SK-N-SH (cell line): ENCODE results near the gene PLCL2. TPM values are rescaled to one million over a fixed set of nuclear protein-coding genes. Genes with fewer than 3 reads are reported as not detected.

Experiments
- CTCF ChIA-PET: fragments of 300-600, 350-600 bp; formaldehyde crosslinking; extraction: SDS; loops from one replicate; lab custom pipeline; 2021; lab: Yijun Ruan, JAX
- POLR2A ChIA-PET: fragments of 350-600 bp; sonication (Branson Sonifier 250); formaldehyde crosslinking; extraction: SDS; loops from one replicate; lab custom pipeline; 2020; ENCODE audit warnings: antibody characterized with exemption, inconsistent platforms; lab: Yijun Ruan, JAX
- DNase-seq: peaks from one replicate; pipeline ENCODE4 v3.0.0; 2012
- H2AFZ ChIP-seq: fragments of 200-600 bp; sonication (generic); 2 replicates; pipeline ENCODE4 v1.8.1; 2016; ENCODE audit warnings: antibody characterized with exemption, mild to moderate bottlenecking, low read depth
- H3F3A ChIP-seq: fragments of 200-600 bp; sonication (generic); replicated peaks from 2 replicates; pipeline ENCODE3; 2016; ENCODE audit warnings: antibody characterized with exemption, mild to moderate bottlenecking; ENCODE audit not compliant: insufficient read depth
- H3K27ac ChIP-seq, 2 experiments: fragments of 200-500 bp in 1 of 2; fragments of 200-600 bp in 1 of 2; sonication (Bioruptor generic) in 1 of 2; sonication (generic), shearing (Covaris generic) in 1 of 2; 2 replicates each; pipeline versions ENCODE4 v1.5.1 to v1.6.1; 2014 to 2016; ENCODE audit warnings: low read depth in 2 of 2, inconsistent platforms in 1 of 2, low read length in 1 of 2, mild to moderate bottlenecking in 1 of 2, mixed read lengths in 1 of 2
- H3K27me3 ChIP-seq: fragments of 200-600 bp; sonication (generic), shearing (Covaris generic); 2 replicates; pipeline ENCODE4 v1.6.1; 2016; ENCODE audit warnings: mixed run types; ENCODE audit not compliant: insufficient read depth
- H3K36me3 ChIP-seq, 2 experiments: fragments of 200-500 bp in 1 of 2; fragments of 200-600 bp in 1 of 2; sonication (Bioruptor generic) in 1 of 2; sonication (generic) in 1 of 2; replicated peaks in 1 of 2; 2 replicates each; pipeline versions ENCODE3 to v1.5.1; 2014 to 2016; ENCODE audit warnings: low read length in 1 of 2, mild to moderate bottlenecking in 1 of 2; ENCODE audit not compliant: insufficient read depth in 2 of 2, control insufficient read depth in 1 of 2
- H3K4me1 ChIP-seq, 2 experiments: fragments of 200-500 bp in 1 of 2; fragments of 200-600 bp in 1 of 2; sonication (Bioruptor generic) in 1 of 2; sonication (generic), shearing (Covaris generic) in 1 of 2; 2 replicates each; pipeline versions ENCODE4 v1.5.1 to v1.6.1; 2014 to 2016; ENCODE audit warnings: low read depth in 1 of 2, low read length in 1 of 2, mixed run types in 1 of 2; ENCODE audit not compliant: insufficient read depth in 2 of 2, control insufficient read depth in 1 of 2
- H3K4me2 ChIP-seq: fragments of 200-600 bp; sonication (generic), shearing (Covaris generic); 2 replicates; pipeline ENCODE4 v1.6.1; 2017; ENCODE audit warnings: mixed run types
- H3K4me3 ChIP-seq, 2 experiments: fragments of 200-500 bp in 1 of 2; fragments of 200-600 bp in 1 of 2; sonication (Bioruptor generic) in 1 of 2; sonication (generic), shearing (Covaris generic) in 1 of 2; 2 replicates each; pipeline versions ENCODE4 v1.5.1 to v1.8.1; 2014 to 2016; ENCODE audit warnings: low read depth in 2 of 2, inconsistent platforms in 1 of 2, low read length in 1 of 2, mild to moderate bottlenecking in 1 of 2, mixed read lengths in 1 of 2, moderate library complexity in 1 of 2
- H3K79me2 ChIP-seq: fragments of 200-600 bp; sonication (generic); 2 replicates; pipeline ENCODE4 v1.8.1; 2017; ENCODE audit warnings: mild to moderate bottlenecking; ENCODE audit not compliant: insufficient read depth
- H3K9ac ChIP-seq: fragments of 200-600 bp; sonication (generic); 2 replicates; pipeline ENCODE4 v1.6.1; 2017; ENCODE audit warnings: mixed run types
- H3K9me2 ChIP-seq: fragments of 200-600 bp; sonication (generic); 2 replicates; pipeline ENCODE4 v1.6.1; 2017; ENCODE audit warnings: mixed run types
- H3K9me3 ChIP-seq: fragments of 200-600 bp; sonication (generic); 2 replicates; pipeline ENCODE4 v1.6.1; 2017; ENCODE audit warnings: mixed run types, mild to moderate bottlenecking, moderate library complexity
- H4K20me1 ChIP-seq: fragments of 200-600 bp; sonication (generic); 2 replicates; pipeline ENCODE4 v1.6.1; 2017; ENCODE audit warnings: mild to moderate bottlenecking, mixed run types; ENCODE audit not compliant: insufficient read depth
- CTCF ChIP-seq: fragments of 200-600 bp; sonication (generic); IDR thresholded peaks from 2 replicates; pipeline ENCODE4 v1.6.1; 2017; ENCODE audit warnings: antibody characterized with exemption, mild to moderate bottlenecking, moderate library complexity
- ELF1 ChIP-seq: IDR thresholded peaks from 2 replicates; pipeline ENCODE4 v1.4.0; 2012
- FOXM1 ChIP-seq: IDR thresholded peaks from 2 replicates; pipeline ENCODE4 v1.4.0; 2012; ENCODE audit warnings: low read depth, mild to moderate bottlenecking
- GABPA ChIP-seq: IDR thresholded peaks from 2 replicates; pipeline ENCODE4 v1.4.0; 2012; ENCODE audit warnings: low read depth, mild to moderate bottlenecking
- GATA2 ChIP-seq: sonication (generic); formaldehyde crosslinking; IDR thresholded peaks from 2 replicates; pipeline ENCODE4 v1.5.0; 2020; ENCODE audit warnings: mild to moderate bottlenecking, missing genetic modification reagents
- IRF3 ChIP-seq: fragments of 150-350 bp; IDR thresholded peaks from 2 replicates; pipeline ENCODE4 v1.6.1; 2016; ENCODE audit warnings: mild to moderate bottlenecking, low read depth, low read length
- MAX ChIP-seq: IDR thresholded peaks from 2 replicates; pipeline ENCODE4 v1.4.0; 2012; ENCODE audit warnings: low read depth
- MXI1 ChIP-seq: IDR thresholded peaks from 2 replicates; pipeline ENCODE4 v1.6.1; 2012; ENCODE audit warnings: mild to moderate bottlenecking, low read depth, low read length, improper control_type of control experiment
- NFIC ChIP-seq: IDR thresholded peaks from 2 replicates; pipeline ENCODE4 v1.4.0; 2012; ENCODE audit warnings: borderline replicate concordance
- NRF1 ChIP-seq: IDR thresholded peaks from 2 replicates; pipeline ENCODE4 v1.6.1; 2012; ENCODE audit warnings: low read depth, mild to moderate bottlenecking, low read length
- PBX3 ChIP-seq: IDR thresholded peaks from 2 replicates; pipeline ENCODE4; 2012
- POLR2AphosphoS5 ChIP-seq: IDR thresholded peaks from 2 replicates; pipeline ENCODE4 v1.6.1; 2012; ENCODE audit warnings: low read depth, low read length
- RCOR1 ChIP-seq: fragments of 150-350 bp; IDR thresholded peaks from 2 replicates; pipeline ENCODE4 v1.6.1; 2017; ENCODE audit warnings: antibody characterized with exemption, low read length
- RXRA ChIP-seq: IDR thresholded peaks from 2 replicates; pipeline ENCODE4 v1.4.0; 2012; ENCODE audit warnings: low read depth, mild to moderate bottlenecking, borderline replicate concordance
- TCF12 ChIP-seq: IDR thresholded peaks from 2 replicates; pipeline ENCODE4 v1.4.0; 2012
- TEAD4 ChIP-seq: IDR thresholded peaks from 2 replicates; pipeline ENCODE4 v1.4.0; 2012; ENCODE audit warnings: mild to moderate bottlenecking, borderline replicate concordance; ENCODE audit not compliant: insufficient read depth
- USF2 ChIP-seq: fragments of 150-350 bp; IDR thresholded peaks from 2 replicates; pipeline ENCODE4 v1.6.1; 2017; ENCODE audit warnings: antibody characterized with exemption, low read length, low read depth, borderline replicate concordance
- ZBTB33 ChIP-seq: IDR thresholded peaks from 2 replicates; pipeline ENCODE4 v1.4.0; 2012; ENCODE audit warnings: low read depth, borderline replicate concordance
- WGBS: methylation state at CpG from one replicate; pipeline ENCODE4 v1.1.6; 2017; ENCODE audit warnings: low lambda C conversion rate; 5-methylcytosine and 5-hydroxymethylcytosine counted together
- polyA plus RNA-seq, 3 experiments: library from polyadenylated mRNA; depleted of rRNA; stranded (reverse); fragments of >200 nt; gene quantifications; 2 replicates each; pipeline ENCODE4 v1.2.3, GENCODE V29; 2012

PLCL2 gene
- polyA plus RNA-seq, 1 of the 3 experiments (the other 2 are of a cell fraction) = 0.85 TPM

- TF ChIP-seq ZBTB33 (no peak), USF2 (no peak), MXI1 (no peak), MAX (no peak), NFIC (no peak)
- TF ChIP-seq, all 33 proteins: peak for 0
Observed at GRCh38 chr3:16927485-16927884, 42.7 kb downstream of the PLCL2 start (continued).

- DNase-seq = no peak
- Histone ChIP-seq H3K9me2 (no peaks in the 10 kb centered on the region), H3K4me3 (no peak overlapping the region), H3K27me3 (no peaks in the 10 kb centered on the region), H3K4me1 (no peaks in the 10 kb centered on the region), H2AFZ (no peak overlapping the region), H4K20me1 (no peaks in the 10 kb centered on the region), H3K79me2 (no peaks in the 10 kb centered on the region), H3K27ac (no peak overlapping the region), H3K9ac (no peak overlapping the region), H3K4me2 (no peak overlapping the region), H3F3A (no peaks in the 10 kb centered on the region), H3K36me3 (no peaks in the 10 kb centered on the region), H3K9me3 (no peaks in the 10 kb centered on the region)
- 49% methylated on average over 4 of the region's 8 CpGs for WGBS
- no peak for TF ChIP-seq RXRA
- no peak for TF ChIP-seq TCF12
- no peak for TF ChIP-seq USF2
- no peak for TF ChIP-seq CTCF
- TF ChIP-seq NRF1 = no peak
- TF ChIP-seq IRF3 = no peak
- no peak for TF ChIP-seq TEAD4
- TF ChIP-seq ZBTB33 = no peak
- TF ChIP-seq ELF1 = no peak
- TF ChIP-seq MXI1 = no peak
- no peak for TF ChIP-seq RCOR1
- TF ChIP-seq POLR2AphosphoS5 = no peak
- TF ChIP-seq PBX3 = no peak
- TF ChIP-seq GATA2 (CRISPR knock-in tag) = no peak
- no peak for TF ChIP-seq GABPA
- no peak for TF ChIP-seq FOXM1
- ChIA-PET CTCF (interaction anchor here (0.9 kb wide), 1 partner anchor 150 kb away, joined by 3 read pairs; no protein-coding TSS in a partner anchor), POLR2A (no interaction called here)
Observed at GRCh38 chr3:16928386-16929132, 43.8 kb downstream of the PLCL2 start.
